Mesothelial cell of epicardium (in vitro differentiated cells): ENCODE results near the gene RAD51B. TPM values are rescaled to one million over a fixed set of nuclear protein-coding genes. Genes with fewer than 3 reads are reported as not detected.

Source experiments
- DNase-seq, 2 experiments: peaks; one replicate each; pipeline ENCODE4 v3.0.0; 2021; ENCODE audit warnings: low spot score in 2 of 2; ENCODE audit not compliant: unreplicated experiment in 2 of 2
- H3K27ac Mint-ChIP-seq: 2 replicates; pipeline ENCODE4 v1.8.0; 2021; ENCODE audit warnings: mixed read lengths
- H3K27me3 Mint-ChIP-seq: 2 replicates; pipeline ENCODE4 v1.8.0; 2021; ENCODE audit warnings: low read depth, mixed read lengths
- H3K36me3 Mint-ChIP-seq: 2 replicates; pipeline ENCODE4 v1.8.0; 2021; ENCODE audit warnings: mixed read lengths
- H3K4me1 Mint-ChIP-seq: 2 replicates; pipeline ENCODE4 v1.8.0; 2021; ENCODE audit warnings: mixed read lengths
- H3K4me3 Mint-ChIP-seq: 2 replicates; pipeline ENCODE4 v1.8.0; 2021; ENCODE audit warnings: mild to moderate bottlenecking, moderate library complexity, mixed read lengths
- H3K9me3 Mint-ChIP-seq: 2 replicates; pipeline ENCODE4 v1.8.0; 2021; ENCODE audit warnings: mixed read lengths
- total RNA-seq: library from RNA; stranded (reverse); gene quantifications from 3 replicates; pipeline ENCODE4 v1.2.1, GENCODE V29; 2021
- TF ChIP-seq, protein P1 (sequence below): fragments of 200-600 bp; sonication (generic); IDR thresholded peaks from one replicate; pipeline ENCODE4 v1.5.0; 2021; ENCODE audit warnings: antibody characterized with exemption; ENCODE audit not compliant: unreplicated experiment

RAD51B gene
- total RNA-seq, 1 donor from 2014 or later: 34.7 TPM

DNA sequence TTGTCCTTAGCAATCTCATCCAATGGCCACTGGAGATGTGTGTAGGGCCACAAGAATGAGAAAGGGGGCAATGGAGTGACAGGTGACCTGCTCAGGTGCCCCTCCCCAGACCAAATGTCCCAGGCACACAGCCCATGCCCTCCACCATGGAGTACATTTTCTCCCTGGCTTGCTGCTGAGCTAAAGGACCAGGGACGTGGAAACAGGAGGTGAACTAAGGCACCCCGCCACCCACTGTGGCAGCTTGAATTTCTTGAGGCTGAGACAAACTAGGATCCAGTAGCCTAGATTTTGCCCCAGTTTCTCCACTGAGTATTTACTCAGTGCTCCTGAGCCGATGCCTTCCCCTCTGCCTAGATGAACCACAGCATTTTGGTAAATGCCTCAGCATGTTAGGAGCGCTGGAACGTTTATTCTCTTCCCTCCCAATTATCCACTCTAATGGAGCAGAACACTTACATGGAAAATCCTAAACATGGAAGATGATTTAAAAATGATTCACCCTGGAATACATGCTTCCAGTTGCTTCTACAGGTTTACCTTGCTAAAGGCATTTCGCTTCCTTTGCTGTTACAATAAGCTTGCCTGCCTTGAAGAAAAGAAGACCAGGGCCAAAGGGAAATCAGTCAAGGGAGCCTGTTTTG is 775.3 kb downstream of the RAD51B start:
- Mint-ChIP-seq H3K27me3 (no peaks in the 10 kb centered on the region), H3K4me1 (peaks cover 65% of the 10 kb centered on the region), H3K4me3 (no peak overlapping the region), H3K27ac (peak overlapping the region; percentile 98), H3K36me3 (peaks cover 1% of the 10 kb centered on the region), H3K9me3 (peaks cover 5% of the 10 kb centered on the region)
- TF ChIP-seq, protein P1, sequence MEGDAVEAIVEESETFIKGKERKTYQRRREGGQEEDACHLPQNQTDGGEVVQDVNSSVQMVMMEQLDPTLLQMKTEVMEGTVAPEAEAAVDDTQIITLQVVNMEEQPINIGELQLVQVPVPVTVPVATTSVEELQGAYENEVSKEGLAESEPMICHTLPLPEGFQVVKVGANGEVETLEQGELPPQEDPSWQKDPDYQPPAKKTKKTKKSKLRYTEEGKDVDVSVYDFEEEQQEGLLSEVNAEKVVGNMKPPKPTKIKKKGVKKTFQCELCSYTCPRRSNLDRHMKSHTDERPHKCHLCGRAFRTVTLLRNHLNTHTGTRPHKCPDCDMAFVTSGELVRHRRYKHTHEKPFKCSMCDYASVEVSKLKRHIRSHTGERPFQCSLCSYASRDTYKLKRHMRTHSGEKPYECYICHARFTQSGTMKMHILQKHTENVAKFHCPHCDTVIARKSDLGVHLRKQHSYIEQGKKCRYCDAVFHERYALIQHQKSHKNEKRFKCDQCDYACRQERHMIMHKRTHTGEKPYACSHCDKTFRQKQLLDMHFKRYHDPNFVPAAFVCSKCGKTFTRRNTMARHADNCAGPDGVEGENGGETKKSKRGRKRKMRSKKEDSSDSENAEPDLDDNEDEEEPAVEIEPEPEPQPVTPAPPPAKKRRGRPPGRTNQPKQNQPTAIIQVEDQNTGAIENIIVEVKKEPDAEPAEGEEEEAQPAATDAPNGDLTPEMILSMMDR: no peak
- DNase-seq: no peak

DNA sequence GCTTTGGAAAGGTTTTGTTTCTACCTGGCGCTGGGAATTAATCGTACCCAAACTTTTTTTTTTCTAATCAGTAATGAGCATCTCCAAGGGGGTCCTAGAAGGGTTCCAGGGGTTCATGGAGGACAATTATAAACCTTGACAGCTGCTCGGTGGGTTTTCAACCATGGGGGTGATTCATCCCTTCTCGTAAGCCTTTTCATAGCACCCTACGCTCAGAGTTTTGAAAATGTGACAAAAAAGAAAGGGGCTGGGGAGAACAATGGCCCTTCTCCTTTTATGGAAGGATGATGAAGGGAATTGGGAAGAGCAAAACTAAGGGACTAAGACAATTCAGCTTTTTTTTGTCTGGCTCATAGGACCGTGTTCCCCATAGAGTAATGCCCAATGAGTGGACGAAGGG is 776.6 kb downstream of the RAD51B start:
- peaks cover 5% of the 10 kb centered on the region for H3K9me3 Mint-ChIP-seq
- TF ChIP-seq, protein P1: no peak
- peaks cover 1% of the 10 kb centered on the region for H3K36me3 Mint-ChIP-seq
- peak overlapping the region; percentile 56 for H3K27ac Mint-ChIP-seq
- no peaks in the 10 kb centered on the region for H3K27me3 Mint-ChIP-seq
- peaks cover 61% of the 10 kb centered on the region for H3K4me1 Mint-ChIP-seq
- no peak overlapping the region for H3K4me3 Mint-ChIP-seq
- DNase-seq: no peak

DNA sequence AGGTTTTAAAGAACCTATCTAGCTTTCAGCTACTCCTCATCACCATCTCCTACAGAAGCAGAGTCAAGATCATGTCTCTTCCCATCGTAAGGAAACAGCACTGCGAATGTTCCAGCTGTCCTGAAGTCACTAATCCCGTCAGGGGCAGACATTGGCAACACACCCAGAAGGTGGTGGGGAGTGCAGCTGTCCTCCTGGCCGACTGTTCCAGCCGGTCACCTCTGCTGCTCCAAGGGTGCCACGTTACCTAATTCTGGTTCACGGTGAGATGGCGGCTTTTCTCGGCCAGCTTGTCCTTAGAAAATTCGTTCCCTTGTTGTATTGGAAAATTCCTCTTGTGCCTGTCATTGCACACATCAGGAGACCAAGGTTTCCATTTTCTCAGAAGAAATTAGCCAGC is 777.1 kb downstream of the RAD51B start:
- TF ChIP-seq, protein P1: no peak
- H3K27me3 Mint-ChIP-seq: no peaks in the 10 kb centered on the region
- H3K4me1 Mint-ChIP-seq: peaks cover 57% of the 10 kb centered on the region
- H3K9me3 Mint-ChIP-seq: peaks cover 5% of the 10 kb centered on the region
- peaks cover 1% of the 10 kb centered on the region for H3K36me3 Mint-ChIP-seq
- no peak overlapping the region for H3K27ac Mint-ChIP-seq
- H3K4me3 Mint-ChIP-seq: no peak overlapping the region
- DNase-seq: no peak

DNA sequence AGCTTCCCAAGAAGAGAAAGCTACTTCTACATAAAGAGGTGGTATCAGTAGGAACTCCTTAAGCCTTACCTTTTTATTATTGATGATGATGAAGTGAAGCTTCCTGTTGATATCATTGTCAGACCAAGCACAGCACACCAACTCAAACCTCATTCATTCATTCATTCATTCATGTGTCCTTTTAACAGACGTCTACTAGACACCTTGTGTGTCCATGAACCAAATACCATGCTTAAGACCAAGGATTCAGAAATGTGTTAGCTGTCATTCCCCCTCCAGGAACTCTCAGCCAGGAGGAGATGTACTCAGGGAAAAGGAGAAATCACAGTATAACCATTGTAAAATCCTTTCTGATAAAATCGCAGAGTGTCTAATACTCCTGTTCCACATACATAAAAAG is 778.5 kb downstream of the RAD51B start:
- H3K27me3 Mint-ChIP-seq: no peaks in the 10 kb centered on the region
- H3K4me1 Mint-ChIP-seq: peaks cover 50% of the 10 kb centered on the region
- TF ChIP-seq, protein P1: no peak
- peaks cover 5% of the 10 kb centered on the region for H3K9me3 Mint-ChIP-seq
- H3K4me3 Mint-ChIP-seq: no peak overlapping the region
- peaks cover 1% of the 10 kb centered on the region for H3K36me3 Mint-ChIP-seq
- peak overlapping the region; percentile 97 for H3K27ac Mint-ChIP-seq
- DNase-seq: no peak

DNA sequence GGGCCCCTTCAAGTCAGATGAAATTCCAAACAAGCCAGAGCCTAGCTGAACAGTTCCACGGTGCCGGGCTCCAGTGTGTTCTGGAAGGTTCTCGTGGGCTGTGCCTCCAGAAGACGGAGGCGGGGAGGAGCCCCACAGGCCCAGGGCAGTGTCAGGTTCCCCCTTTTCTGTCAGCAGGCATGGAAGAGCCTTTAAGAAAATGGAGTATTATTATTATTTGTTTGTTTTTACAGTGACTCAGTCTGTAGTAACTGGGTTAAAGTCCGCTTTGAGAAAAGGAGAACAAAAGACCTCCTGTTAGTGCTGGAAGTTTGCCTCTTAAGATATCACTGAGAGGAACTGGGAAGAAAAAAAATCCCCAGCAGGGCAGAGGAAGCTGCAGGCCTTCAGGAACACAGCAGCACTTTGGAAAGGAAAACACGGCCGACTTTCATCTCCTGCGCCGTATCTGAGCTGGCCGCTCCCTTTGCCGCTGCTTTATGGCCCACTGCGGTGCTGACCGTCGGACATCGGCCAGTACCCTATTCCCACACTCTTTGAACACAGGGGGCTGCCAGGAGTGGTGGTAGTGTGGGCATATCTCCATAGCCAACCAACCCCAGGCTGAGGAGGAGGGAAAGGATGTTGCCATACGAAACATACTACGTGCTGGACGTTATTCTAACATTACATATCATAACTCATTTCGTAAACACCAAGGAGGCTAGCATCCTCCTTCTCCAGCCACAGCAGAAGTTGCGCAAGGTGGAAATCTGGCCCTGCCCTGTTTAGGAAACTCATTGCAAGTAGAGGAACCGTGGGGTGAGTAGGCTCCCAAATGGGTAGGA is 779.3 kb downstream of the RAD51B start:
- no peak for DNase-seq
- Mint-ChIP-seq H3K27ac (peak overlapping the region; percentile 97), H3K9me3 (peaks cover 5% of the 10 kb centered on the region), H3K4me1 (peaks cover 50% of the 10 kb centered on the region), H3K27me3 (no peaks in the 10 kb centered on the region), H3K4me3 (peak overlapping the region; percentile 20), H3K36me3 (peaks cover 1% of the 10 kb centered on the region)
- TF ChIP-seq, protein P1: no peak
